ELF-1 (cell line): ENCODE data around the gene ELF5.
A peak's percentile ranks its signal among the peaks of the same experiment; 100 is the strongest.

Source experiments
- DNase-seq: peaks from one replicate; pipeline ENCODE4 v3.0.0-alpha.2; 2016; ENCODE audit warnings: low read depth, low spot score

Gene ELF5

DNA sequence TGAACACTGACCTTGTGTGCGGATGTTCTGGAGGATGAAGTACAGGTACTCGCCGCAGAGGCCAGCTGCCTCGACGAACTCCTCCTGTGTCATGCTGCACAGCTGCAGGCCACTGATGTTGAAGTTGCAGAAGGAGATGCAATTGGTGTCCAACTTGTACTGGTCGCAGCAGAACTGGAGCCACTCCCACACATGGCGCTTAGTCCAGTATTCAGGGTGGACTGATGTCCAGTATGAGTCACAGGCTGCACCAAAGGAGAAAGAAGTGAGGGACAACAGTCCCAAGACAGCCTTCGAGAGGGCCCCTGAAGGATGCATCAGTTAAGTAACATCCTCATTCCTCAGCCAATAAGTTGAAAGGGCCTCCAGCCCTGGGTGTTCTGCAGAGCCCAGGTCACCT is 20.1 kb downstream of the ELF5 start:
- DNase-seq, result no peak

DNA sequence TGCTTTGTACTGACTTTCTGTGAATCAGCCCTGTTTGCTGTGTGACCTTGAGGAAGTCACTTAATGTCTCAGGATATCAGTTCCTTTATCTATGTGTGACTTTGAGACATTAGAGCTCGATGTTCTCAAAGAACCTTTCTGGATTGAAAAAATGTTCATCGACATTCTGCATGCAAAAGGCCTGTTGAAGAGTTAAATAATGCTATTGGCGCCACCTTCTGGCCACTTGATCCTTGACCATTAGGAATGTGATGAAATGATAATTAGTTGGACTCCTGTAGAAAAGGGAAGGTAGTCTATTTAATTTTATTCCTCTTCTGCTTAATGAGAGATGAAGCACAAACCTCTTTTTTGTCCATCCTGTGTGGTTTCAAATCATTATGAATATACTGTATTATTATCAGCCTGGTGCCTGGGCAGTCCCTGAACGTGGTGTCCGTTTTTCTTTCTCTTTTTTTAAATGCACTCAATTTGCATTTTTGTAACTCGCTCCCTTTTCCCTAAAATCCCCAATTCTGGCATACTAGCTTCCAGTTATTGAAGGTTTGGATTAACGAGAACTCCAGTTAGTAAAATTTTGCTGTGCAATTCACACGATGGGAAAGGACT is 20.7 kb downstream of the ELF5 start:
- DNase-seq, result peak; percentile 32

GRCh38 chr11:34490304-34490703 is 23.3 kb downstream of the ELF5 start:
- no peak for DNase-seq

- DNase-seq, result no peak
These were observed 24.6 kb downstream of the ELF5 start for GRCh38 chr11:34488855-34489557.

DNA sequence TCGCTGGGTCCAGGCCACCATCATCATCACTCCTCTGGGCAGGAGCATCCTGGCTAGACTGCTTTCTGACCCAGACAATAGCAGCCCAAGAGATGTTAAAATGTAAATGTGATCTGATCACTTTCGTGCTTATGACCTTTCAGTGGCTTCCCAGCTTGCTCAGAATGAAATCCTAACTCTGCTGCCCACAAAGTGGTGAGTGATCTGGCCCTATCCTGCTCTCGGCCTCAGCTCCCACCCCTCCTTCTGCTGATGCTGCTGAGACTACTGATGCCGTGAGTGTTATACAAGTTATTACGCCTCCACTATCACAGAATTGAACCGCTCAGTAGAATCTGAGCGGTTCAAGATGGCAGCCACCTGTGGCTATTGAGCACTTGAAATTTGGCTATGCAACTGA is 26.2 kb downstream of the ELF5 start:
- DNase-seq, result no peak

GRCh38 chr11:34483106-34483874 is 30.3 kb downstream of the ELF5 start:
- DNase-seq, result no peak

GRCh38 chr11:34481307-34481706 is 32.3 kb downstream of the ELF5 start:
- DNase-seq, result no peak

DNA sequence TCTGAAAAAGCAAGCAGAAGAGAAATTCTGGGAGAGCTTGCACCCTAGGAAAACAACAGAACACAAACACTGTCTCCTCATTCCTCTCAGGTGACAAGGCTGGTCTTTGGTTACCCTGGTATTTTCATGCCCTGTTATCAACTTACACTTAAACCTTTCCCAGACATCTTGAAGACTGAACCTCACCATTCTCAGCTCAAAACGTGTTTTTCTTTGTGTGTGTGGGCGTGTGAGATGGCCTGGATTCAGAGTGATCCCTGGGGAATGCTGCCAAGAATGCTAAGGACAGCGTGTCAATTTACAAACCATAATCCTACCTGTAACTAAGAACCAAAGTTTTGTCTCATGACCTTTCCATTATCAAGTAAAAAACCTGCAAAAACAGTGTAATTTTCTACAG is 33.3 kb downstream of the ELF5 start:
- DNase-seq, result no peak

GRCh38 chr11:34478845-34479663 is 34.5 kb downstream of the ELF5 start:
- DNase-seq, result no peak

- DNase-seq, result no peak
These were observed 36.7 kb downstream of the ELF5 start for GRCh38 chr11:34476849-34477248.

- no peak for DNase-seq
These were observed 37.9 kb downstream of the ELF5 start for GRCh38 chr11:34475656-34476055.

- DNase-seq, result no peak
These were observed 39.9 kb downstream of the ELF5 start for GRCh38 chr11:34473603-34474169.

DNA sequence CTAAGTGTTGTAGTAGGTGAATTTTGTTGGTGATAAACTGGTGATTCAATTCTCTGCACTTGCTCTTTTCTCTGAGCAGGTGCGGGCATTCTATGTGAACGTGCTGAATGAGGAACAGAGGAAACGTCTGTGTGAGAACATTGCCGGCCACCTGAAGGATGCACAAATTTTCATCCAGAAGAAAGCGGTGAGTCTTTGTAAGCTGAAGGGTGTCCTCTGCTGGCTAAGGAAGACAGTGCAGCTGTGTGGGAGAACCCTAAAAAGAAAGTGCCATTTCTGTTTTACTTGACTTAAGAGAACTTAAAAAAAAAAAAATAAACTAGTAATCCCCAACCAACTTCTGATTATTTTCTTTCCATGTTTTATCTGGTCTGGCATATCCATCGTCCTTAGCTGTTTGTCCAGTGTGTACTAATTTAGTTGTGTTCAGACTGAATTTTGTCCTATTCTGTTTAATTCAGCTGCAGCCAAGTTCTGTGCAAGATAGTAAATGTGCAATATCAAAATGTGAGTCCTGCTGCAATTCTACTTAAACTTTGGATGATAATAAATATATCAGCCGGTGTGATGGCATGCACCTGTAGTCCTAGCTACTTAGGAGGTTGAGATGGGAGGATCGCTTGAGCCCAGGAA is 45.3 kb downstream of the ELF5 start:
- peak; percentile 31 for DNase-seq

- no peak for DNase-seq
These were observed 46.6 kb downstream of the ELF5 start for GRCh38 chr11:34466802-34467488.

DNA sequence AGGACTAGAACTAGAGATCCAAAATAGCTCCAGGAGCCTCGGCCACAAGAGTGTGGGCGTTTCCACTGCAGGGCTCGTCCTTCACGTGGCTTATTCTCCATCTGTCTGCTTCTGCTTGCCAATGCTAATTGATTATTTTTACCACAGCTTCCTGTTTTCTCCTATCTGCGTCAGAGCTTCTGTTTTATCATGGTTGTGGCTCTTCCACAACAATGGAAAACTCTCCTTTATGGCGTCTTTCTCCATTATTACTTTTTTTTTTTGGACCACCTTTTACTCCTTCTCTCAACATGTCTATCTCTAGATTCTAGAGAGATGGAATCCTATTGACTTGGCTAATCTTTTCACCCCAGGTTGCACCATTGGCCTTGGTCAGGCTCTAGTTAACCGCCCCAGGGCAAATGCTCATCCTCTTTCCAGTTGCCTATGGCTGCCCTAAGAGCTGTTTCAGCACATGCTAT is 49.0 kb downstream of the ELF5 start:
- DNase-seq, result no peak

GRCh38 chr11:34461215-34461614 is 52.4 kb downstream of the ELF5 start:
- no peak for DNase-seq

- DNase-seq, result no peak
These were observed 53.3 kb downstream of the ELF5 start for GRCh38 chr11:34460278-34460677.

- no peak for DNase-seq
These were observed 54.0 kb downstream of the ELF5 start for GRCh38 chr11:34459507-34460162.

- DNase-seq, result no peak
These were observed 55.1 kb downstream of the ELF5 start for GRCh38 chr11:34458525-34458924.

DNA sequence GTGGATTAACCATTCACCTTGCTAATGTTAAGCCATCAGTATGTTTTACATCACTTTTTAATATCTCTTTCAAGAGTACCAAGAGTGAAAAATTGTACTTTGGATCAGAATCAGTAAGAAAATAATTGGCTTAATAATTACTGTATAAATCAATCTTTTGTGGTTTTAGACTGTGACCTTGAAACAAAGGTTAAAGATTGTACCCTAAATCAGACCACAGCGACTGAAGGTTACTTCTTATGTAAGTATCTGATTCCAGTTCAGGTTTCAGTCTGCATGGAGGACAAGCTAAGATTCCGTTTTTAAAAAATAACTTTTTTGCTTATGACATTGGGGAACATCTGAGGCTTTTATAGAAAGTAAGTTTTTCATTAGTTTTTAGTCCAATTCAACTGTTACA is 56.0 kb downstream of the ELF5 start:
- no peak for DNase-seq
